HG02943 (cell line): Measurements from ENCODE around the gene RHEBL1.

Source experiments
- ATAC-seq: cut with Tn5 transposase; IDR thresholded peaks from one replicate; pipeline ENCODE4 v1.9.1; 2021; ENCODE audit warnings: mild to moderate bottlenecking, low read depth, moderate library complexity; ENCODE audit not compliant: unreplicated experiment

Gene RHEBL1

GRCh38 chr12:49022558-49023178 is 47.1 kb downstream of the RHEBL1 start:
- no peak for ATAC-seq

- no peak for ATAC-seq
Observed at GRCh38 chr12:49021292-49021915, 48.4 kb downstream of the RHEBL1 start.

- no peak for ATAC-seq
Observed at GRCh38 chr12:49020441-49020840, 49.3 kb downstream of the RHEBL1 start.

DNA sequence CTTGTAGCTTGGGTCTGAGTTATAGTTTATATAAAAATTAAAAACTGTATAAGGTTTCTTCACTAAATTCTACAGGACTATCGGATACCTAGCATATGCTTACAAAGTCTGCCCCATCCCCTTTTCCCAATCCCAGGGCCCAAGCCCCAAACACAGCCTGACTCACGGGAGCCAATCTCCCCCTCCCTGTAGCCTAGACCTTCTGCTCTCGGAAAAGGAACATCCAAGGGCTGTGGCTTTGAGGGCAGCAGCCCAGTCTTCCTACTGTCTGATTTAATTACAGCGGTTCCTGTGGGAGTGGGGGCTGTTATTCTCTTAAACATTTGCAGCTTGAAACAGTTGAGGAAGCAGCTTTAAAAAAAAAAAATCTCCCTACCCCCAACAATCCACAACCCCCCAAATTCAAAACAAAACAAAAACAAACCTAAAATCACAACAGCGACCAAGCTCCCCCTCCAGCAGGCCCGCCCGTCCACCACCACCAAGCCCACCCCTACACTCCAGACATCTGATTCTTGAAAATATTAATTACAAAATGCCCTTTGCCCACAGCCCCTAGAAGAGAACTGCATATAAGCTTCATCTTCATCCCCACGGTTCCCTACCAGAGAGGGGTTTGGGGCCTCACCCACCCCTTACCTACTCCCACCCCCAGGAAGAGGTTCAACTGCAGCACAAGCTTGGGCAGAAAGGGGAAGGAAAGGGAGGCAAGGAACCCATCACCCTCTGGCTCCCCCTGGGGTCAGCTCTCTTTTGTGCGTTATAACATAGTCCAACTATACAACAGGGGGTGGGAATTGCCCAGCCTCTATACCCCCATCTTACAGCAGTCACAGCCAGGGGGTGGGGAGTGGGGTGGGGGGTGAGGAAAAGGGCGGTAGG is 50.1 kb downstream of the RHEBL1 start:
- ATAC-seq: no peak

DNA sequence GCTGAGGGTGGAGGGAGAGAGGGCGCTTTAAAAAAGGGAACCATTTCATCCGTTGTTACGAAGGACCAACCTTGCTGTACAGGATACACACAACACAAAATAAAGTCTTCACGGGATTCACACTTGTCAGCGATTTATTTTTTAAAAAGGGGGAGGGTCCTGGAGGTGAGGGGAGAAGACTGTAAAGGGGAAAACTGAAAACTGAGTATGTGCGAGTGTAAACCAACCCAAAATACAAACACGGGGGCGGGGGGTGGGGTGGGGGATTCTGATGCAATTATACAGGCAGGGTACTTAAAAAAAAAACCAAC is 50.7 kb downstream of the RHEBL1 start:
- peak; percentile 9 for ATAC-seq

- ATAC-seq: peak; percentile 81
Observed at GRCh38 chr12:49018261-49019119, 51.3 kb downstream of the RHEBL1 start, which contains the start of gene PRKAG1. PRKAG1 (minus strand) TSS chr12:49018776; CDS start chr12:49018740, 36 bp downstream.

DNA sequence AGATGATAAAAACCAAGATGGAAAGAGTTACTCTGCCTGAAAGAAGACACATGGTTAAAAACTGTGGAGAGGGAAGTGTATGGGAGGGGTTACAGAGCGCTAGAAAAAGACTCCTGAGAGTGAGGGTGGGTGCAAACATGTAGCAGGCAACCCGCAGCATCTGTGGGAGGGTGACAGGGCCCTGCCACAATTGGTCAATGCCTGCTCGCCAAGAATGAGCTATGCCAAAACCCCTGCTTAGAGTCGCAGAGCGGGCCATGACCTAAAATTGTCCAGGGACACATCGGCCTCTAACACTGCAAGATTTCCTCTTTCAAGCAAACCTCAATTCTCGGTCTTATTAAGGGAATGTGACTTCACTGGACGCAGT is 51.9 kb downstream of the RHEBL1 start:
- ATAC-seq: peak; percentile 7

GRCh38 chr12:49015196-49015595 is 54.6 kb downstream of the RHEBL1 start:
- no peak for ATAC-seq
